Panc1 (cell line): Measurements from ENCODE around the gene TMCC1. TPM values are rescaled to one million over a fixed set of nuclear protein-coding genes. Genes with fewer than 3 reads are reported as not detected.

ENCODE experiments used
- ATAC-seq: fragments of 200-7000 bp; cut with Tn5 transposase; 2 replicates; pipeline ENCODE4 v1.9.1; 2020; ENCODE audit warnings: mild to moderate bottlenecking, moderate library complexity
- BruUV-seq: library from RNA; stranded (reverse); fragments of 400-500 nt; replicated peaks from 2 replicates; lab custom pipeline; 2021; lab: Mats Ljungman, UMichigan
- CTCF ChIA-PET: fragments of 300-600 bp; sonication (Branson Sonifier 250); formaldehyde crosslinking; loops from one replicate; lab custom pipeline; 2022; ENCODE audit warnings: antibody characterized with exemption; lab: Charles Lee
- POLR2A ChIA-PET: fragments of 300-600 bp; sonication (Branson Sonifier 250); formaldehyde crosslinking; loops from one replicate; lab custom pipeline; 2022; ENCODE audit warnings: antibody characterized with exemption; lab: Charles Lee
- DNase-seq: peaks from one replicate; pipeline ENCODE4 v3.0.0-alpha.2; 2010; ENCODE audit warnings: low read depth, low spot score
- H3K27ac ChIP-seq: 2 replicates; pipeline ENCODE4 v1.5.1; 2011; ENCODE audit warnings: mild to moderate bottlenecking, low read length, inconsistent platforms
- H3K27me3 ChIP-seq: fragments of 200-500 bp; sonication (Bioruptor generic); 2 replicates; pipeline ENCODE4 v1.6.0; 2014; ENCODE audit warnings: low read length, inconsistent platforms; ENCODE audit not compliant: control insufficient read depth, insufficient read depth
- H3K36me3 ChIP-seq: fragments of 200-500 bp; sonication (Bioruptor generic); 2 replicates; pipeline ENCODE4 v1.5.1; 2014; ENCODE audit warnings: inconsistent platforms, mild to moderate bottlenecking, low read length, moderate library complexity; ENCODE audit not compliant: control insufficient read depth, insufficient read depth
- H3K4me1 ChIP-seq: 2 replicates; pipeline ENCODE4 v1.5.1; 2011; ENCODE audit warnings: inconsistent platforms, mild to moderate bottlenecking, low read length, moderate library complexity; ENCODE audit not compliant: control insufficient read depth, insufficient read depth
- H3K4me3 ChIP-seq, 2 experiments: 2 replicates each; pipeline ENCODE4 v1.5.1; 2011 to 2012; ENCODE audit warnings: low read depth in 2 of 2, low read length in 2 of 2, mild to moderate bottlenecking in 2 of 2, inconsistent platforms in 1 of 2, moderate library complexity in 1 of 2
- H3K9me3 ChIP-seq: fragments of 200-500 bp; sonication (Bioruptor generic); 2 replicates; pipeline ENCODE4 v1.5.1; 2014; ENCODE audit warnings: low read depth, mild to moderate bottlenecking, inconsistent platforms, low read length, moderate library complexity; ENCODE audit not compliant: control insufficient read depth, insufficient read depth
- POLR2AphosphoS5 ChIP-seq: IDR thresholded peaks from 2 replicates; pipeline ENCODE4 v1.6.1; 2012; ENCODE audit warnings: mild to moderate bottlenecking, low read depth, low read length, moderate library complexity
- SIN3A ChIP-seq: IDR thresholded peaks from 2 replicates; pipeline ENCODE4 v1.6.1; 2012; ENCODE audit warnings: low read depth, mild to moderate bottlenecking, low read length, moderate library complexity, borderline replicate concordance; ENCODE audit not compliant: insufficient read depth
- TCF7L2 ChIP-seq: IDR thresholded peaks from 2 replicates; pipeline ENCODE4 v1.6.1; 2011; ENCODE audit warnings: mild to moderate bottlenecking, low read depth, low read length, inconsistent platforms
- in situ Hi-C: cut with HindIII; loops from 2 replicates; pipeline ENCODE4 v1.10.0; 2016; ENCODE audit warnings: low sequenced_read_pairs, low pct_unique_long_range_greater_than_20kb
- intact Hi-C: fragments of 100-400 bp; cut with micrococcal nuclease; formaldehyde crosslinking; loops from one replicate; pipeline ENCODE4 v1.10.0; 2022; ENCODE audit not compliant: unreplicated experiment
- total RNA-seq: library from RNA; stranded (reverse); gene quantifications from one replicate; pipeline ENCODE4 v1.2.1, GENCODE V29; 2021; ENCODE audit not compliant: unreplicated experiment
- TF ChIP-seq, protein P1 (sequence below): fragments of 450-650 bp; IDR thresholded peaks from 2 replicates; pipeline ENCODE4 v1.5.1; 2017; ENCODE audit warnings: mild to moderate bottlenecking
- TF ChIP-seq, protein P2 (sequence below), 2 experiments: IDR thresholded peaks; 2 replicates each; pipeline ENCODE4 v1.6.1; 2011 to 2012; ENCODE audit warnings: low read depth in 2 of 2, control low read depth in 1 of 2, low read length in 1 of 2, mild to moderate bottlenecking in 1 of 2, moderate library complexity in 1 of 2; ENCODE audit not compliant: insufficient read depth in 1 of 2

The TMCC1 gene
- total RNA-seq, 1 experiment from 2014 or later = 33.2 TPM

DNA sequence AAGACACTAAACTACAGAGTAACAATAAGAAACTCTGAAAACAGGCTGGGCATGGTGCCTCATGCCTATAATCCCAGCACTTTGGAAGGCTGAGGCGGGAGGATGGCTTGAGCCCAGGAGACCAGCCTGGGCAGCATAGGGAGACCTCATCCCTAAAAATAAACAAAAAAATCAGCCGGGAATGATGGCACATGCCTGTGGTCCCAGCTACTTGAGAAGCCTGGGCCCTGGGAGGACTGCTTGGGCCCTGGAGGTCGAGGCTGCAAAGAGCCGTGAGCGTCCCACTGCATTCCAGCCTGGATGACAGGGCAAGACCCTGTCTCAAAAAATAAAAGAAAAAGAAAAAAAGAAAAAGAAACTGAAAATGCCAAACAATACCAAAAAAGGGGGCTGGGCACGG is 55.4 kb downstream of the TMCC1 start:
- Histone ChIP-seq H3K27ac (no peak overlapping the region), H3K4me3 (no peak overlapping the region), H3K27me3 (no peaks in the 10 kb centered on the region), H3K4me1 (peaks cover 9% of the 10 kb centered on the region; the same call in 1 of the 2 replicates), H3K9me3 (no peaks in the 10 kb centered on the region; the same call in 1 of the 2 replicates), H3K36me3 (no peaks in the 10 kb centered on the region)
- no TSS peak for BruUV-seq
- in situ Hi-C loops = loop anchor here (25.0 kb wide), 1 partner anchor 176 kb away; no protein-coding TSS in a partner anchor
- ATAC-seq = no peak
- no peak for DNase-seq
- intact Hi-C loops = no loop called here
- ChIA-PET POLR2A (no interaction called here), CTCF (no interaction called here)
- TF ChIP-seq, protein P1, sequence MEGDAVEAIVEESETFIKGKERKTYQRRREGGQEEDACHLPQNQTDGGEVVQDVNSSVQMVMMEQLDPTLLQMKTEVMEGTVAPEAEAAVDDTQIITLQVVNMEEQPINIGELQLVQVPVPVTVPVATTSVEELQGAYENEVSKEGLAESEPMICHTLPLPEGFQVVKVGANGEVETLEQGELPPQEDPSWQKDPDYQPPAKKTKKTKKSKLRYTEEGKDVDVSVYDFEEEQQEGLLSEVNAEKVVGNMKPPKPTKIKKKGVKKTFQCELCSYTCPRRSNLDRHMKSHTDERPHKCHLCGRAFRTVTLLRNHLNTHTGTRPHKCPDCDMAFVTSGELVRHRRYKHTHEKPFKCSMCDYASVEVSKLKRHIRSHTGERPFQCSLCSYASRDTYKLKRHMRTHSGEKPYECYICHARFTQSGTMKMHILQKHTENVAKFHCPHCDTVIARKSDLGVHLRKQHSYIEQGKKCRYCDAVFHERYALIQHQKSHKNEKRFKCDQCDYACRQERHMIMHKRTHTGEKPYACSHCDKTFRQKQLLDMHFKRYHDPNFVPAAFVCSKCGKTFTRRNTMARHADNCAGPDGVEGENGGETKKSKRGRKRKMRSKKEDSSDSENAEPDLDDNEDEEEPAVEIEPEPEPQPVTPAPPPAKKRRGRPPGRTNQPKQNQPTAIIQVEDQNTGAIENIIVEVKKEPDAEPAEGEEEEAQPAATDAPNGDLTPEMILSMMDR = no peak
- TF ChIP-seq TCF7L2 (no peak), POLR2AphosphoS5 (no peak), SIN3A (no peak)
- TF ChIP-seq, protein P2, sequence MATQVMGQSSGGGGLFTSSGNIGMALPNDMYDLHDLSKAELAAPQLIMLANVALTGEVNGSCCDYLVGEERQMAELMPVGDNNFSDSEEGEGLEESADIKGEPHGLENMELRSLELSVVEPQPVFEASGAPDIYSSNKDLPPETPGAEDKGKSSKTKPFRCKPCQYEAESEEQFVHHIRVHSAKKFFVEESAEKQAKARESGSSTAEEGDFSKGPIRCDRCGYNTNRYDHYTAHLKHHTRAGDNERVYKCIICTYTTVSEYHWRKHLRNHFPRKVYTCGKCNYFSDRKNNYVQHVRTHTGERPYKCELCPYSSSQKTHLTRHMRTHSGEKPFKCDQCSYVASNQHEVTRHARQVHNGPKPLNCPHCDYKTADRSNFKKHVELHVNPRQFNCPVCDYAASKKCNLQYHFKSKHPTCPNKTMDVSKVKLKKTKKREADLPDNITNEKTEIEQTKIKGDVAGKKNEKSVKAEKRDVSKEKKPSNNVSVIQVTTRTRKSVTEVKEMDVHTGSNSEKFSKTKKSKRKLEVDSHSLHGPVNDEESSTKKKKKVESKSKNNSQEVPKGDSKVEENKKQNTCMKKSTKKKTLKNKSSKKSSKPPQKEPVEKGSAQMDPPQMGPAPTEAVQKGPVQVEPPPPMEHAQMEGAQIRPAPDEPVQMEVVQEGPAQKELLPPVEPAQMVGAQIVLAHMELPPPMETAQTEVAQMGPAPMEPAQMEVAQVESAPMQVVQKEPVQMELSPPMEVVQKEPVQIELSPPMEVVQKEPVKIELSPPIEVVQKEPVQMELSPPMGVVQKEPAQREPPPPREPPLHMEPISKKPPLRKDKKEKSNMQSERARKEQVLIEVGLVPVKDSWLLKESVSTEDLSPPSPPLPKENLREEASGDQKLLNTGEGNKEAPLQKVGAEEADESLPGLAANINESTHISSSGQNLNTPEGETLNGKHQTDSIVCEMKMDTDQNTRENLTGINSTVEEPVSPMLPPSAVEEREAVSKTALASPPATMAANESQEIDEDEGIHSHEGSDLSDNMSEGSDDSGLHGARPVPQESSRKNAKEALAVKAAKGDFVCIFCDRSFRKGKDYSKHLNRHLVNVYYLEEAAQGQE (IDR thresholded peaks at IDR 0.05; ENCODE audit: insufficient read depth in 1 of 2, low read depth in 2 of 2, low read length in 1 of 2) = no peak

DNA sequence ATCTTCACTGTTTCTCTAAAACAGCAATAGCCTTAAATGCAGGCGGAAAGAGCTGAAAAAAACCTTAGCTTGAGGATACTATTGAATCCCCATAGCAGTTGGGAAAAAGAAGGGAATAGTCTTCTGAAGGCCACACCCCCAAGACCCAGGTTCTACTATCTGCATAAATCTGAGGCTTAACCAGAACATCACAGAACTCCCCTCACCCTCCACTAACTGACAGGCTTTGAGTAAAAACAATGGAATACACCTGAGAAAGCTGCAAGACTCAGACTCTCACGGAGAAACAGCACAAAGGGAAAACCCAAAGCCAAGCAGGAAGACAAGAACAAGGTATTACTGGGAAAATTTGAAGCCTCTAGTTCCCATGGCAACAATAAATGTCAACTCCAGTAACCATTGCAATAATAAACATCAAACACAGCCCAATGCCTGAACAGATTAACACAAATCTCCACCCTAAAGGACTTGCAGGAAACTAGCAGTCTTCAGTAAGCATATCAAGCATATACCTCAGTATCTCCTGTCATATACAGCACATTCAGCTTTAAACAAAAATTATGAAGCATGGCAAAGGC is 56.4 kb downstream of the TMCC1 start:
- Histone ChIP-seq H3K9me3 (no peaks in the 10 kb centered on the region; the same call in 1 of the 2 replicates), H3K36me3 (no peaks in the 10 kb centered on the region), H3K27ac (no peak overlapping the region), H3K4me1 (peaks cover 9% of the 10 kb centered on the region; the same call in 1 of the 2 replicates), H3K27me3 (no peaks in the 10 kb centered on the region), H3K4me3 (no peak overlapping the region)
- in situ Hi-C loops = loop anchor here (25.0 kb wide), 1 partner anchor 175 kb away; no protein-coding TSS in a partner anchor
- POLR2A ChIA-PET = no interaction called here
- ATAC-seq = no peak
- CTCF ChIA-PET = no interaction called here
- intact Hi-C loops = no loop called here
- no peak for DNase-seq
- TF ChIP-seq SIN3A = no peak
- TF ChIP-seq, protein P2 (IDR thresholded peaks at IDR 0.05; ENCODE audit: insufficient read depth in 1 of 2, low read depth in 2 of 2, low read length in 1 of 2) = no peak
- TF ChIP-seq, protein P1 = no peak
- no peak for TF ChIP-seq TCF7L2
- no peak for TF ChIP-seq POLR2AphosphoS5
- no TSS peak for BruUV-seq
